Measurements from ENCODE around the gene KLHL29.

The KLHL29 gene

GRCh38 chr2:23555944-23556343 lies 171.0 kb downstream of the KLHL29 start:
- DNase-seq = no peak

- no peak for DNase-seq
Measured at GRCh38 chr2:23556929-23557328, 171.9 kb downstream of the KLHL29 start.

- DNase-seq = no peak
Measured at GRCh38 chr2:23557455-23557854, 172.5 kb downstream of the KLHL29 start.

GRCh38 chr2:23559561-23560239 lies 174.7 kb downstream of the KLHL29 start:
- no peak for DNase-seq

GRCh38 chr2:23561088-23561487 lies 176.1 kb downstream of the KLHL29 start:
- no peak for DNase-seq

- DNase-seq = no peak
Measured at GRCh38 chr2:23561544-23561943, 176.6 kb downstream of the KLHL29 start.

GRCh38 chr2:23562143-23562542 lies 177.2 kb downstream of the KLHL29 start:
- DNase-seq = no peak

GRCh38 chr2:23563151-23563550 lies 178.2 kb downstream of the KLHL29 start:
- no peak for DNase-seq

- DNase-seq = no peak
Measured at GRCh38 chr2:23563673-23564614, 179.0 kb downstream of the KLHL29 start.

GRCh38 chr2:23564615-23564960 lies 179.6 kb downstream of the KLHL29 start:
- DNase-seq = no peak

- no peak for DNase-seq
Measured at GRCh38 chr2:23565374-23565773, 180.4 kb downstream of the KLHL29 start.

GRCh38 chr2:23565814-23566213 lies 180.8 kb downstream of the KLHL29 start:
- no peak for DNase-seq

- peak; percentile 42 to 45 for DNase-seq
Measured at GRCh38 chr2:23566241-23567142, 181.5 kb downstream of the KLHL29 start.

- no peak for DNase-seq
Measured at GRCh38 chr2:23567161-23567756, 182.3 kb downstream of the KLHL29 start.

GRCh38 chr2:23568211-23568610 lies 183.2 kb downstream of the KLHL29 start:
- no peak for DNase-seq

GRCh38 chr2:23568626-23569190 lies 183.7 kb downstream of the KLHL29 start:
- DNase-seq = no peak

- no peak for DNase-seq
Measured at GRCh38 chr2:23569761-23570365, 184.9 kb downstream of the KLHL29 start.

GRCh38 chr2:23571085-23571484 lies 186.1 kb downstream of the KLHL29 start:
- DNase-seq = no peak

- DNase-seq = no peak
Measured at GRCh38 chr2:23571527-23572282, 186.7 kb downstream of the KLHL29 start.

GRCh38 chr2:23574919-23575654 lies 190.1 kb downstream of the KLHL29 start:
- no peak for DNase-seq
